Measurements from ENCODE around the gene VWA8.

VWA8 gene

GRCh38 chr13:41919031-41919740 lies 41.7 kb downstream of the VWA8 start:
- Histone ChIP-seq H3K9ac (ENCODE audit: low read length) (no peak overlapping the region), H3K9me3 (replicated peaks; ENCODE audit: insufficient read depth, low read length) (no peaks in the 10 kb centered on the region), H3K27ac (ENCODE audit: low read length) (no peak overlapping the region), H4K20me1 (ENCODE audit: insufficient read depth, low read length) (no peaks in the 10 kb centered on the region), H3K36me3 (replicated peaks; ENCODE audit: insufficient read depth, low read length) (no peaks in the 10 kb centered on the region), H2AFZ (ENCODE audit: low read length) (no peak overlapping the region), H3K4me2 (ENCODE audit: low read depth, low read length) (no peak overlapping the region), H3F3A (ENCODE audit: insufficient read depth, low read length) (peaks cover 23% of the 10 kb centered on the region), H3K4me3 (ENCODE audit: low read length) (no peak overlapping the region), H3K79me2 (ENCODE audit: low read length) (peaks cover 34% of the 10 kb centered on the region), H3K4me1 (ENCODE audit: low read length) (peaks cover 33% of the 10 kb centered on the region), H3K9me2 (replicated peaks; ENCODE audit: insufficient read depth, low read length) (no peaks in the 10 kb centered on the region), H3K27me3 (replicated peaks; ENCODE audit: insufficient read depth, low read length) (no peaks in the 10 kb centered on the region)
- TF ChIP-seq CTCF (IDR thresholded peaks at IDR 0.05; ENCODE audit: low read length) = no peak
- no peak for TF ChIP-seq EZH2phosphoT487 (IDR thresholded peaks at IDR 0.05; ENCODE audit: low read length)
- TF ChIP-seq EZH2 (optimal IDR thresholded peaks at IDR 0.05; ENCODE audit: low read depth, low read length) = no peak
- no peak for DNase-seq

- H3K9me2 ChIP-seq (replicated peaks; ENCODE audit: insufficient read depth, low read length) = no peaks in the 10 kb centered on the region
- no peaks in the 10 kb centered on the region for H3K36me3 ChIP-seq (replicated peaks; ENCODE audit: insufficient read depth, low read length)
- H2AFZ ChIP-seq (ENCODE audit: low read length) = no peak overlapping the region
- peaks cover 26% of the 10 kb centered on the region for H3K4me1 ChIP-seq (ENCODE audit: low read length)
- no peaks in the 10 kb centered on the region for H3K9me3 ChIP-seq (replicated peaks; ENCODE audit: insufficient read depth, low read length)
- H3K9ac ChIP-seq (ENCODE audit: low read length) = no peak overlapping the region
- H3F3A ChIP-seq (ENCODE audit: insufficient read depth, low read length) = peaks cover 17% of the 10 kb centered on the region
- H3K79me2 ChIP-seq (ENCODE audit: low read length) = peaks cover 34% of the 10 kb centered on the region
- no peak for DNase-seq
- no peaks in the 10 kb centered on the region for H4K20me1 ChIP-seq (ENCODE audit: insufficient read depth, low read length)
- no peak overlapping the region for H3K27ac ChIP-seq (ENCODE audit: low read length)
- no peaks in the 10 kb centered on the region for H3K27me3 ChIP-seq (replicated peaks; ENCODE audit: insufficient read depth, low read length)
- H3K4me3 ChIP-seq (ENCODE audit: low read length) = no peak overlapping the region
- no peak overlapping the region for H3K4me2 ChIP-seq (ENCODE audit: low read depth, low read length)
- TF ChIP-seq EZH2 (optimal IDR thresholded peaks at IDR 0.05; ENCODE audit: low read depth, low read length) (no peak), EZH2phosphoT487 (IDR thresholded peaks at IDR 0.05; ENCODE audit: low read length) (no peak), CTCF (IDR thresholded peaks at IDR 0.05; ENCODE audit: low read length) (no peak)
These were observed 43.3 kb downstream of the VWA8 start for GRCh38 chr13:41917641-41918040.

- Histone ChIP-seq H3K9ac (ENCODE audit: low read length) (peak overlapping the region; percentile 37; the same call in 1 of the 2 replicates), H3K4me2 (ENCODE audit: low read depth, low read length) (peak overlapping the region; percentile 69), H3K36me3 (replicated peaks; ENCODE audit: insufficient read depth, low read length) (no peaks in the 10 kb centered on the region), H3K4me3 (ENCODE audit: low read length) (peak overlapping the region; percentile 18; the same call in 1 of the 2 replicates), H3K27me3 (replicated peaks; ENCODE audit: insufficient read depth, low read length) (no peaks in the 10 kb centered on the region), H4K20me1 (ENCODE audit: insufficient read depth, low read length) (no peaks in the 10 kb centered on the region), H3K79me2 (ENCODE audit: low read length) (peaks cover 34% of the 10 kb centered on the region), H3K27ac (ENCODE audit: low read length) (peak overlapping the region; percentile 81), H3K4me1 (ENCODE audit: low read length) (peaks cover 26% of the 10 kb centered on the region), H2AFZ (ENCODE audit: low read length) (no peak overlapping the region), H3K9me2 (replicated peaks; ENCODE audit: insufficient read depth, low read length) (no peaks in the 10 kb centered on the region), H3K9me3 (replicated peaks; ENCODE audit: insufficient read depth, low read length) (no peaks in the 10 kb centered on the region), H3F3A (ENCODE audit: insufficient read depth, low read length) (peaks cover 17% of the 10 kb centered on the region)
- peak; percentile 85 for DNase-seq
- TF ChIP-seq EZH2phosphoT487 (IDR thresholded peaks at IDR 0.05; ENCODE audit: low read length) (no peak), EZH2 (optimal IDR thresholded peaks at IDR 0.05; ENCODE audit: low read depth, low read length) (no peak), CTCF (IDR thresholded peaks at IDR 0.05; ENCODE audit: low read length) (no peak)
These were observed 44.5 kb downstream of the VWA8 start for GRCh38 chr13:41916173-41916954.
